GM19025 (cell line): ENCODE measurements around the gene CCNB2.
"Not testable (repeated sequence)": the region's sequence is repeated elsewhere in the genome, so short reads cannot be mapped to it uniquely, and the experiment has no call there.

Source experiments
- ATAC-seq: cut with Tn5 transposase; IDR thresholded peaks from one replicate; pipeline ENCODE4 v1.9.1; 2021; ENCODE audit warnings: mild to moderate bottlenecking, low read depth, moderate library complexity; ENCODE audit not compliant: unreplicated experiment

CCNB2 gene

GRCh38 chr15:59104912-59105732 lies at the start of gene CCNB2:
Gene CCNB2, plus strand, starts transcription at chr15:59105146. Its CDS starts 123 bp downstream, at chr15:59105269.
- peak; percentile 98 for ATAC-seq

- ATAC-seq, result no peak
Observed at GRCh38 chr15:59059076-59059597, 45.8 kb upstream of the CCNB2 start.

- no peak for ATAC-seq
Observed at GRCh38 chr15:59060348-59060747, 44.6 kb upstream of the CCNB2 start.

- ATAC-seq, result no peak
Observed at GRCh38 chr15:59063042-59063441, 41.9 kb upstream of the CCNB2 start.

- no peak for ATAC-seq
Observed at GRCh38 chr15:59069430-59069829, 35.5 kb upstream of the CCNB2 start.

GRCh38 chr15:59074607-59075006 lies 30.3 kb upstream of the CCNB2 start:
- no peak for ATAC-seq

GRCh38 chr15:59087731-59088130 lies 17.2 kb upstream of the CCNB2 start:
- ATAC-seq, result no peak

GRCh38 chr15:59094077-59094476 lies 10.9 kb upstream of the CCNB2 start:
- ATAC-seq, result no peak

- no peak for ATAC-seq
Observed at GRCh38 chr15:59096429-59096828, 8.5 kb upstream of the CCNB2 start.

- no peak for ATAC-seq
Observed at GRCh38 chr15:59099162-59099685, 5.7 kb upstream of the CCNB2 start.

- ATAC-seq, result peak; percentile 28
Observed at GRCh38 chr15:59104602-59104911, 389 bp upstream of the CCNB2 start.

GRCh38 chr15:59105854-59106253 lies 908 bp downstream of the CCNB2 start:
- no peak for ATAC-seq

- ATAC-seq, result no peak
Observed at GRCh38 chr15:59111251-59111650, 6.3 kb downstream of the CCNB2 start.

GRCh38 chr15:59115047-59115446 lies 10.1 kb downstream of the CCNB2 start:
- no peak for ATAC-seq

- no peak for ATAC-seq
Observed at GRCh38 chr15:59116141-59116540, 11.2 kb downstream of the CCNB2 start.

- ATAC-seq, result no peak
Observed at GRCh38 chr15:59116771-59117170, 11.8 kb downstream of the CCNB2 start.

GRCh38 chr15:59119625-59120024 lies 14.7 kb downstream of the CCNB2 start:
- no peak for ATAC-seq

- ATAC-seq, result no peak
Observed at GRCh38 chr15:59120937-59121336, 16.0 kb downstream of the CCNB2 start.

GRCh38 chr15:59124261-59124660 lies 19.3 kb downstream of the CCNB2 start:
- no peak for ATAC-seq

- not testable (repeated sequence) for ATAC-seq
Observed at GRCh38 chr15:59125683-59126082, 20.7 kb downstream of the CCNB2 start.

- ATAC-seq, result not testable (repeated sequence)
Observed at GRCh38 chr15:59127255-59127654, 22.3 kb downstream of the CCNB2 start.

- no peak for ATAC-seq
Observed at GRCh38 chr15:59131456-59131855, 26.5 kb downstream of the CCNB2 start.
